GM21576 (cell line): Measurements from ENCODE around the gene THSD4.

ENCODE experiments used
- ATAC-seq: cut with Tn5 transposase; IDR thresholded peaks from one replicate; pipeline ENCODE4 v1.9.1; 2021; ENCODE audit warnings: mild to moderate bottlenecking, moderate library complexity; ENCODE audit not compliant: unreplicated experiment

THSD4 gene

GRCh38 chr15:71782422-71783165 lies 667.3 kb downstream of the THSD4 start:
- ATAC-seq = no peak

GRCh38 chr15:71784719-71785118 lies 669.4 kb downstream of the THSD4 start:
- ATAC-seq = no peak

- no peak for ATAC-seq
Measured at GRCh38 chr15:71785996-71786395, 670.7 kb downstream of the THSD4 start.

GRCh38 chr15:71786673-71787072 lies 671.4 kb downstream of the THSD4 start:
- ATAC-seq = no peak

- no peak for ATAC-seq
Measured at GRCh38 chr15:71788646-71789579, 673.6 kb downstream of the THSD4 start.

- ATAC-seq = no peak
Measured at GRCh38 chr15:71789616-71790015, 674.3 kb downstream of the THSD4 start.

- ATAC-seq = no peak
Measured at GRCh38 chr15:71790081-71790480, 674.8 kb downstream of the THSD4 start.

- no peak for ATAC-seq
Measured at GRCh38 chr15:71791975-71792374, 676.7 kb downstream of the THSD4 start.

GRCh38 chr15:71792521-71792920 lies 677.2 kb downstream of the THSD4 start:
- ATAC-seq = no peak

- no peak for ATAC-seq
Measured at GRCh38 chr15:71798641-71799040, 683.4 kb downstream of the THSD4 start.

- no peak for ATAC-seq
Measured at GRCh38 chr15:71800190-71800589, 684.9 kb downstream of the THSD4 start.

GRCh38 chr15:71800835-71801745 lies 685.8 kb downstream of the THSD4 start:
- no peak for ATAC-seq

- ATAC-seq = no peak
Measured at GRCh38 chr15:71801935-71802655, 686.8 kb downstream of the THSD4 start.

GRCh38 chr15:71802770-71803169 lies 687.5 kb downstream of the THSD4 start:
- ATAC-seq = no peak

GRCh38 chr15:71804226-71804625 lies 689.0 kb downstream of the THSD4 start:
- no peak for ATAC-seq

- no peak for ATAC-seq
Measured at GRCh38 chr15:71804695-71805470, 689.6 kb downstream of the THSD4 start.

GRCh38 chr15:71806452-71806931 lies 691.2 kb downstream of the THSD4 start:
- ATAC-seq = no peak

- no peak for ATAC-seq
Measured at GRCh38 chr15:71807125-71807629, 691.9 kb downstream of the THSD4 start.

GRCh38 chr15:71807691-71808091 lies 692.4 kb downstream of the THSD4 start:
- no peak for ATAC-seq
